Spleen (tissue), 11 donors: ENCODE measurements around the gene TEX10. TPM values are rescaled to one million over a fixed set of nuclear protein-coding genes. Genes with fewer than 3 reads are reported as not detected.

ENCODE experiments used
- DNase-seq: peaks from one replicate; pipeline ENCODE4 v3.0.0-alpha.2; 2020
- H3K27ac ChIP-seq, 8 donors: fragments of 200-600 bp; sonication (generic) in 7 of 8; 1 replicate in 4 of 8; 2 replicates in 4 of 8; pipeline versions ENCODE4 v1.5.0 to v1.8.0; 2016 to 2021; ENCODE audit warnings: inconsistent platforms in 4 of 8, mild to moderate bottlenecking in 4 of 8, moderate library complexity in 1 of 8
- H3K27me3 ChIP-seq, 7 donors: fragments of 200-600 bp; sonication (generic) in 6 of 7; replicated peaks in 1 of 7; 1 replicate in 4 of 7; 2 replicates in 3 of 7; pipeline versions ENCODE4 v1.5.0 to v1.8.0; 2016 to 2021; ENCODE audit warnings: inconsistent platforms in 3 of 7, mild to moderate bottlenecking in 1 of 7
- H3K36me3 ChIP-seq, 6 donors: fragments of 200-600 bp; sonication (generic) in 5 of 6; 1 replicate in 4 of 6; 2 replicates in 2 of 6; pipeline versions ENCODE4 v1.5.0 to v1.8.0; 2016 to 2021; ENCODE audit warnings: inconsistent platforms in 2 of 6
- H3K4me1 ChIP-seq, 6 donors: fragments of 200-600 bp; sonication (generic) in 5 of 6; 1 replicate in 3 of 6; 2 replicates in 3 of 6; pipeline versions ENCODE4 v1.5.0 to v1.8.0; 2016 to 2021; ENCODE audit warnings: inconsistent platforms in 3 of 6
- H3K4me3 ChIP-seq, 8 donors: fragments of 200-600 bp; sonication (generic) in 7 of 8; 1 replicate in 4 of 8; 2 replicates in 4 of 8; pipeline versions ENCODE4 v1.5.0 to v1.8.0; 2016 to 2021; ENCODE audit warnings: inconsistent platforms in 4 of 8, mild to moderate bottlenecking in 4 of 8, moderate library complexity in 2 of 8
- H3K9me3 ChIP-seq, 8 donors: fragments of 200-600 bp; sonication (generic) in 7 of 8; 1 replicate in 4 of 8; 2 replicates in 4 of 8; pipeline versions ENCODE4 v1.5.0 to v1.8.0; 2016 to 2021; ENCODE audit warnings: inconsistent platforms in 4 of 8
- POLR2A ChIP-seq, 3 donors: fragments of 450-650 bp; IDR thresholded peaks; one replicate each; pipeline ENCODE4 v1.5.1; 2017; ENCODE audit warnings: antibody characterized with exemption in 3 of 3, mild to moderate bottlenecking in 1 of 3
- POLR2AphosphoS5 ChIP-seq, 3 donors: sonication (generic); formaldehyde crosslinking; IDR thresholded peaks; one replicate each; pipeline ENCODE4 v1.5.1; 2017; ENCODE audit warnings: antibody characterized with exemption in 3 of 3
- WGBS, 5 donors: extraction: QIAGEN DNeasy Blood & Tissue Kit in 3 of 5; methylation state at CpG; one replicate each; pipeline versions ENCODE4 v1.1.5 to v1.1.7; 2013 to 2018; 5-methylcytosine and 5-hydroxymethylcytosine counted together
- intact Hi-C: fragments of 100-400 bp; cut with DNase I; formaldehyde crosslinking; loops from one replicate; pipeline ENCODE4 v1.15.0; 2023; ENCODE audit warnings: low total_unique reads
- polyA plus RNA-seq, 3 donors: library from polyadenylated mRNA; stranded (reverse); fragments of 200-250 nt; gene quantifications; one replicate each; pipeline ENCODE4 v1.2.1, GENCODE V29; 2013
- total RNA-seq, 7 donors: library from RNA; depleted of rRNA in 3 of 7; stranded (reverse); fragments of >200 nt in 3 of 7; fragmentation: NEBNext Ultra II Directional in 4 of 7; extraction: Animal tissue kit (Norgen Biotek cat#: 25700) in 4 of 7; gene quantifications; one replicate each; pipeline versions ENCODE4 v1.1.0 to v1.2.1, GENCODE V29; 2016 to 2021
- TF ChIP-seq, protein P1 (sequence below), 11 experiments: fragments of 200-600 bp in 7 of 11; fragments of 450-650 bp in 4 of 11; sonication (generic) in 4 of 11; IDR thresholded peaks in 8 of 11; conservative IDR thresholded peaks in 3 of 11; 1 replicate in 7 of 11; 2 replicates in 4 of 11; pipeline versions ENCODE4 v1.4.0 to v1.8.0; 2016 to 2021; ENCODE audit warnings: antibody characterized with exemption in 11 of 11, inconsistent platforms in 4 of 11, mild to moderate bottlenecking in 1 of 11
- donor health status: healthy with polysubstance abuse.
- donor health status: DM: no; HTN: no; CAD: no; lungs with moderate emphysema.
- donor health status: DM: no; HTN: no; CAD: no.
- donor health status: Bipolar disorder and iron deficiency.
- donor health status: healthy.
- donor health status: DM: no; HTN: no; CAD: no.
- donor health status: DM: yes; HTN: yes; CAD: no.

Gene TEX10
- total and polyA plus RNA-seq, 10 donors, result 8.6 to 26.0 (median 17.0) TPM

- Histone ChIP-seq H3K27me3 (no peaks in the 10 kb centered on the region), H3K4me1 (no peaks in the 10 kb centered on the region), H3K27ac (no peak overlapping the region), H3K36me3 (peaks cover 0 to 6% (median 0%) of the 10 kb centered on the region in 6 donors), H3K4me3 (no peak overlapping the region), H3K9me3 (peaks cover 0 to 30% (median 16%) of the 10 kb centered on the region in 8 donors)
- WGBS, 5 donors, result 81 to 94% (median 87%) methylated on average over 4 of the region's 4 CpGs
- TF ChIP-seq POLR2A (IDR thresholded peaks at IDR 0.05) (no peak), POLR2AphosphoS5 (IDR thresholded peaks at IDR 0.05) (no peak)
- TF ChIP-seq, protein P1, sequence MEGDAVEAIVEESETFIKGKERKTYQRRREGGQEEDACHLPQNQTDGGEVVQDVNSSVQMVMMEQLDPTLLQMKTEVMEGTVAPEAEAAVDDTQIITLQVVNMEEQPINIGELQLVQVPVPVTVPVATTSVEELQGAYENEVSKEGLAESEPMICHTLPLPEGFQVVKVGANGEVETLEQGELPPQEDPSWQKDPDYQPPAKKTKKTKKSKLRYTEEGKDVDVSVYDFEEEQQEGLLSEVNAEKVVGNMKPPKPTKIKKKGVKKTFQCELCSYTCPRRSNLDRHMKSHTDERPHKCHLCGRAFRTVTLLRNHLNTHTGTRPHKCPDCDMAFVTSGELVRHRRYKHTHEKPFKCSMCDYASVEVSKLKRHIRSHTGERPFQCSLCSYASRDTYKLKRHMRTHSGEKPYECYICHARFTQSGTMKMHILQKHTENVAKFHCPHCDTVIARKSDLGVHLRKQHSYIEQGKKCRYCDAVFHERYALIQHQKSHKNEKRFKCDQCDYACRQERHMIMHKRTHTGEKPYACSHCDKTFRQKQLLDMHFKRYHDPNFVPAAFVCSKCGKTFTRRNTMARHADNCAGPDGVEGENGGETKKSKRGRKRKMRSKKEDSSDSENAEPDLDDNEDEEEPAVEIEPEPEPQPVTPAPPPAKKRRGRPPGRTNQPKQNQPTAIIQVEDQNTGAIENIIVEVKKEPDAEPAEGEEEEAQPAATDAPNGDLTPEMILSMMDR (IDR thresholded peaks at IDR 0.05 in 8 of 11, conservative IDR thresholded peaks at IDR 0.05 in 3 of 11), result no peak
- no peak for DNase-seq
- intact Hi-C loops, result no loop called here
Measured at GRCh38 chr9:100379862-100380261, 27.1 kb upstream of the TEX10 start.

GRCh38 chr9:100377015-100377414 is 24.3 kb upstream of the TEX10 start:
- Histone ChIP-seq H3K27me3 (no peaks in the 10 kb centered on the region), H3K27ac (no peak overlapping the region), H3K4me3 (no peak overlapping the region), H3K4me1 (no peaks in the 10 kb centered on the region), H3K36me3 (no peaks in the 10 kb centered on the region), H3K9me3 (peaks cover 0 to 10% (median 0%) of the 10 kb centered on the region in 8 donors)
- DNase-seq, result no peak
- intact Hi-C loops, result no loop called here
- no peak for TF ChIP-seq POLR2A (IDR thresholded peaks at IDR 0.05)
- TF ChIP-seq, protein P1 (IDR thresholded peaks at IDR 0.05 in 8 of 11, conservative IDR thresholded peaks at IDR 0.05 in 3 of 11), result no peak
- no peak for TF ChIP-seq POLR2AphosphoS5 (IDR thresholded peaks at IDR 0.05)
- 27 to 45% (median 37%) methylated on average over 5 of the region's 5 CpGs for WGBS, 5 donors

GRCh38 chr9:100375658-100376057 is 22.9 kb upstream of the TEX10 start:
- Histone ChIP-seq H3K36me3 (no peaks in the 10 kb centered on the region), H3K27ac (no peak overlapping the region), H3K4me3 (no peak overlapping the region), H3K27me3 (no peaks in the 10 kb centered on the region), H3K4me1 (no peaks in the 10 kb centered on the region), H3K9me3 (peaks cover 0 to 10% (median 0%) of the 10 kb centered on the region in 8 donors)
- WGBS, 5 donors, result 87 to 96% (median 94%) methylated on average over 5 of the region's 5 CpGs
- no peak for DNase-seq
- TF ChIP-seq POLR2AphosphoS5 (IDR thresholded peaks at IDR 0.05) (no peak), POLR2A (IDR thresholded peaks at IDR 0.05) (no peak)
- TF ChIP-seq, protein P1 (IDR thresholded peaks at IDR 0.05 in 8 of 11, conservative IDR thresholded peaks at IDR 0.05 in 3 of 11), result no peak
- intact Hi-C loops, result no loop called here

- Histone ChIP-seq H3K9me3 (peaks cover 0 to 27% (median 7%) of the 10 kb centered on the region in 8 donors), H3K27ac (no peak overlapping the region), H3K27me3 (no peaks in the 10 kb centered on the region), H3K4me1 (no peaks in the 10 kb centered on the region), H3K36me3 (no peaks in the 10 kb centered on the region), H3K4me3 (no peak overlapping the region)
- 94 to 100% (median 98%) methylated on average over 3 of the region's 3 CpGs for WGBS, 5 donors
- intact Hi-C loops, result no loop called here
- no peak for DNase-seq
- TF ChIP-seq POLR2AphosphoS5 (IDR thresholded peaks at IDR 0.05), result no peak
- TF ChIP-seq, protein P1 (IDR thresholded peaks at IDR 0.05 in 8 of 11, conservative IDR thresholded peaks at IDR 0.05 in 3 of 11), result no peak
- TF ChIP-seq POLR2A (IDR thresholded peaks at IDR 0.05), result no peak
Measured at GRCh38 chr9:100372648-100373047, 19.9 kb upstream of the TEX10 start.
